Adrenal gland (tissue), 5 donors: ENCODE results near the gene MRPL45.
"Not testable (repeated sequence)": the region's sequence is repeated elsewhere in the genome, so short reads cannot be mapped to it uniquely, and the experiment has no call there.

ENCODE experiments used
- CTCF ChIP-seq, 6 experiments: fragments of 450-650 bp in 4 of 6; fragments of 200-600 bp in 2 of 6; sonication (generic) in 1 of 6; IDR thresholded peaks; 1 replicate in 5 of 6; 2 replicates in 1 of 6; pipeline versions ENCODE4 v1.5.1 to v1.8.0; 2016 to 2021; ENCODE audit warnings: antibody characterized with exemption in 6 of 6, mild to moderate bottlenecking in 2 of 6, moderate library complexity in 1 of 6
- POLR2A ChIP-seq, 2 donors: fragments of 450-650 bp; IDR thresholded peaks; one replicate each; pipeline ENCODE4 v1.6.1; 2017; ENCODE audit warnings: antibody characterized with exemption in 2 of 2, mild to moderate bottlenecking in 2 of 2, moderate library complexity in 1 of 2
- donor health status: DM: no; HTN: no; CAD: no.

GRCh38 chr17:38285994-38286393 is 11.0 kb upstream of the MRPL45 start:
- not testable (repeated sequence) for TF ChIP-seq CTCF, POLR2A (IDR thresholded peaks at IDR 0.05)
